ENCODE data around the gene TREML2. TPM values are rescaled to one million over a fixed set of nuclear protein-coding genes. Genes with fewer than 3 reads are reported as not detected.

Gene TREML2
- total and polyA plus RNA-seq, 2 of the 13 experiments (the other 11 are each of a cell fraction or from before 2014, with no cell fraction given) = not detected

DNA sequence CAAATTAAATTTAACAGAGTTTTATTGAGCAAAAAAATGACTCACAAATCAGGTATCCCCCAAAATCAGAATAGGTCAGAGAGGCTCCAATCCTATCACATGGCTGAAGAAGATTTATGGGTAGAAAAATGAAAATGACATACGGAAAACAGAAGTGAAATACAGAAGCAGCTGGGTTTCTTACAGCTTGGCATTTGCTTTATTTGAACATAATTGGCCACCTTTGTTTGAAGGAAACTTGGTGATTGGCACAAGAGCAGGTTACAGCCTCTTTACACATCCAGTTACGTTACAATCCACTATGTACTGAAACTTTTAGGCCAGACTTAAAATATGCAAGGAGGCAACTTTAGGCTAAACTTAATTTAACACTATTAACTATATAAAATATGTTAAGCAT, 26.3 kb downstream of the TREML2 start:
- H3K9me3 ChIP-seq (ENCODE audit: low read length) = no peaks in the 10 kb centered on the region
- FAIRE-seq = no peak
- H3K9ac ChIP-seq (ENCODE audit: insufficient read depth, low read depth, low read length) = no peak overlapping the region
- H3K36me3 ChIP-seq (replicated peaks in 1 of 2; ENCODE audit: control insufficient read depth in 1 of 2, insufficient read depth in 2 of 2, low read length in 2 of 2) = no peaks in the 10 kb centered on the region
- no peaks in the 10 kb centered on the region for H4K20me1 ChIP-seq (ENCODE audit: insufficient read depth, low read length)
- 34% methylated on average over 2 of the region's 2 CpGs for WGBS (ENCODE audit: low lambda C conversion rate)
- ATAC-seq = no peak
- H2AFZ ChIP-seq (ENCODE audit: low read length) = no peak overlapping the region
- no peaks in the 10 kb centered on the region for H3K4me1 ChIP-seq (ENCODE audit: insufficient read depth, low read length)
- H3K4me3 ChIP-seq (replicated peaks in 1 of 3; ENCODE audit: insufficient read depth in 1 of 3, low read depth in 2 of 3, low read length in 3 of 3) = no peak overlapping the region
- no peak for TF ChIP-seq SRSF9 (IDR thresholded peaks at IDR 0.05; ENCODE audit: borderline replicate concordance, insufficient read depth, low read depth, low read length, poor library complexity, severe bottlenecking)
- no peak for TF ChIP-seq FOXO1 (CRISPR knock-in tag; IDR thresholded peaks at IDR 0.05)
- TF ChIP-seq ERF (CRISPR knock-in tag; IDR thresholded peaks at IDR 0.05) = no peak
- no peak for TF ChIP-seq NFKBIZ (CRISPR knock-in tag; IDR thresholded peaks at IDR 0.05)
- TF ChIP-seq ZNF850 (CRISPR knock-in tag; conservative IDR thresholded peaks at IDR 0.05) = no peak
- TF ChIP-seq HOXA9 (CRISPR knock-in tag; IDR thresholded peaks at IDR 0.05; ENCODE audit: borderline replicate concordance) = no peak
- no peak for TF ChIP-seq FOXP4 (CRISPR knock-in tag; IDR thresholded peaks at IDR 0.05)
- BruUV-seq (replicated peaks) = no TSS peak
- in situ Hi-C loops (cut with HindIII; ENCODE audit: extremely low pct_ligation_motif_present, low pct_unique_long_range_greater_than_20kb) (no loop called here), intact Hi-C loops (cut with micrococcal nuclease; ENCODE audit: unreplicated experiment) (no loop called here)
- no peak overlapping the region for H3K4me2 ChIP-seq (ENCODE audit: low read depth, low read length)
- DNase-seq (ENCODE audit: low spot score) = no peak
- H3K79me2 ChIP-seq (ENCODE audit: insufficient read depth, low read length) = no peaks in the 10 kb centered on the region
- ChIA-PET POLR2A (no interaction called here), CTCF (ENCODE audit: low intra/inter-chr PET ratio, low total read pairs) (no interaction called here)
- no peak overlapping the region for H3K27ac ChIP-seq (ENCODE audit: extremely low read length, insufficient read depth, low read length)
- no peaks in the 10 kb centered on the region; a peak in 2 of 5 replicates for H3K27me3 ChIP-seq (ENCODE audit: control insufficient read depth in 1 of 2, insufficient read depth in 2 of 2, low read length in 2 of 2)

DNA sequence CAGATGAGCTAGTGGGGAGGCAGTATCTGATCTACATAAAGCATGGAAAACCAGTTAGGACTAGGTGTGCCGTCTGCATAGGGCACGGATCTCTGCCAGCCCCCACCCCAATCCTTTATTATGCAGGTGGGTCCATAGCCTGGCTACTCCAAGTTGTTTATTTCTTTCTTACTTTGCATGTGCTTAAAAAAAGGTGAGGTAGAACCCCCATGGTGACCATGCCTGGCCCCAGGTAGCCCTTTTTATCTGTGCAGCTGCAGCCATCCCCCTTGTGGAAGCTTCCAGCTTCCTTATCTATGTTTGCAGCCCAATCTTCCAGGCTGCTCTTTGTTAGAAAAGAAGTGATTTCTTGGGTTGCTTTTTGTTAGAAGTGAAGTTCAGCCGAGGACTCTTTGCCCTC, 29.0 kb downstream of the TREML2 start:
- 17% methylated on average over 3 of the region's 3 CpGs for WGBS (ENCODE audit: low lambda C conversion rate)
- H3K27ac ChIP-seq (ENCODE audit: extremely low read length, insufficient read depth, low read length) = no peak overlapping the region
- H2AFZ ChIP-seq (ENCODE audit: low read length) = no peak overlapping the region
- intact Hi-C loops (cut with micrococcal nuclease; ENCODE audit: unreplicated experiment) (no loop called here), in situ Hi-C loops (cut with HindIII; ENCODE audit: extremely low pct_ligation_motif_present, low pct_unique_long_range_greater_than_20kb) (no loop called here)
- H3K4me3 ChIP-seq (replicated peaks in 1 of 3; ENCODE audit: insufficient read depth in 1 of 3, low read depth in 2 of 3, low read length in 3 of 3) = no peak overlapping the region
- BruUV-seq (replicated peaks) = no TSS peak
- H3K4me2 ChIP-seq (ENCODE audit: low read depth, low read length) = no peak overlapping the region
- CTCF ChIA-PET (ENCODE audit: low intra/inter-chr PET ratio, low total read pairs) = no interaction called here
- no peaks in the 10 kb centered on the region for H4K20me1 ChIP-seq (ENCODE audit: insufficient read depth, low read length)
- H3K79me2 ChIP-seq (ENCODE audit: insufficient read depth, low read length) = no peaks in the 10 kb centered on the region
- H3K27me3 ChIP-seq (ENCODE audit: control insufficient read depth in 1 of 2, insufficient read depth in 2 of 2, low read length in 2 of 2) = no peaks in the 10 kb centered on the region; a peak in 2 of 5 replicates
- no peaks in the 10 kb centered on the region for H3K4me1 ChIP-seq (ENCODE audit: insufficient read depth, low read length)
- H3K9ac ChIP-seq (ENCODE audit: insufficient read depth, low read depth, low read length) = no peak overlapping the region
- DNase-seq (ENCODE audit: low spot score) = no peak
- no peak for ATAC-seq
- POLR2A ChIA-PET = no interaction called here
- no peaks in the 10 kb centered on the region for H3K36me3 ChIP-seq (replicated peaks in 1 of 2; ENCODE audit: control insufficient read depth in 1 of 2, insufficient read depth in 2 of 2, low read length in 2 of 2)
- H3K9me3 ChIP-seq (ENCODE audit: low read length) = no peaks in the 10 kb centered on the region
- no peak for FAIRE-seq
- TF ChIP-seq ZNF713 (CRISPR knock-in tag; IDR thresholded peaks at IDR 0.05) = no peak
- no peak for TF ChIP-seq GABPB1 (CRISPR knock-in tag; IDR thresholded peaks at IDR 0.05)
- TF ChIP-seq E2F5 (CRISPR knock-in tag; conservative IDR thresholded peaks at IDR 0.05) = no peak
- no peak for TF ChIP-seq SMC3 (IDR thresholded peaks at IDR 0.05; ENCODE audit: low read length)
- no peak for TF ChIP-seq SAP130 (CRISPR knock-in tag; IDR thresholded peaks at IDR 0.05; ENCODE audit: low read depth)
- TF ChIP-seq TFDP2 (CRISPR knock-in tag; IDR thresholded peaks at IDR 0.05) = no peak
- no peak for TF ChIP-seq ZIK1 (CRISPR knock-in tag; IDR thresholded peaks at IDR 0.05; ENCODE audit: borderline replicate concordance, low read depth)
- TF ChIP-seq CEBPB (IDR thresholded peaks at IDR 0.05; ENCODE audit: borderline replicate concordance, low read depth, low read length) = no peak
- no peak for TF ChIP-seq DR1 (CRISPR knock-in tag; IDR thresholded peaks at IDR 0.05)
